HepG2 (cell line): ENCODE results near the gene SH3PXD2A. TPM values are rescaled to one million over a fixed set of nuclear protein-coding genes. Genes with fewer than 3 reads are reported as not detected.

Experiments
- AHR ChIP-seq: IDR thresholded peaks from 2 replicates; pipeline ENCODE4 v1.6.1; 2018; ENCODE audit warnings: missing genetic modification reagents, missing compliant biosample characterization
- DRAP1 ChIP-seq: IDR thresholded peaks from 2 replicates; pipeline ENCODE4 v1.6.1; 2016; ENCODE audit warnings: missing genetic modification reagents, missing compliant biosample characterization
- EZH2 ChIP-seq: conservative IDR thresholded peaks from 2 replicates; pipeline ENCODE4 v1.6.1; 2012; ENCODE audit warnings: mild to moderate bottlenecking, low read depth, low read length, moderate library complexity
- HMG20A ChIP-seq: IDR thresholded peaks from 2 replicates; pipeline ENCODE4 v1.6.1; 2016; ENCODE audit warnings: borderline replicate concordance
- PRPF4 ChIP-seq: fragments of 200-400 bp; formaldehyde crosslinking; IDR thresholded peaks from 2 replicates; pipeline ENCODE4 v1.6.1; 2016; ENCODE audit warnings: low read length, low read depth; ENCODE audit not compliant: poor library complexity, severe bottlenecking
- RFX1 ChIP-seq: fragments of 450-650 bp; IDR thresholded peaks from 2 replicates; pipeline ENCODE4 v1.6.1; 2017
- RFX3 ChIP-seq: IDR thresholded peaks from 2 replicates; pipeline ENCODE4 v1.6.1; 2016; ENCODE audit warnings: missing biosample characterization, missing genetic modification reagents
- SETDB1 ChIP-seq: sonication (generic); formaldehyde crosslinking; IDR thresholded peaks from 2 replicates; pipeline ENCODE4 v1.5.1; 2020; ENCODE audit warnings: missing genetic modification reagents, mild to moderate bottlenecking, borderline replicate concordance
- TFDP2 ChIP-seq: sonication (generic); formaldehyde crosslinking; IDR thresholded peaks from 2 replicates; pipeline ENCODE4 v1.4.0; 2020; ENCODE audit warnings: missing genetic modification reagents
- TOPORS ChIP-seq: sonication (generic); formaldehyde crosslinking; IDR thresholded peaks from 2 replicates; pipeline ENCODE4 v1.8.0; 2023; ENCODE audit warnings: mild to moderate bottlenecking, missing genetic modification reagents
- TP53 ChIP-seq: sonication (generic); formaldehyde crosslinking; conservative IDR thresholded peaks from 2 replicates; pipeline ENCODE4 v1.4.0; 2020; ENCODE audit warnings: missing genetic modification reagents
- ZBTB46 ChIP-seq: sonication (generic); formaldehyde crosslinking; IDR thresholded peaks from 2 replicates; pipeline ENCODE4 v1.4.0; 2020; ENCODE audit warnings: mild to moderate bottlenecking, missing genetic modification reagents, borderline replicate concordance
- ZC3H13 ChIP-seq: sonication (generic); formaldehyde crosslinking; IDR thresholded peaks from 2 replicates; pipeline ENCODE4 v1.8.1; 2023; ENCODE audit warnings: mild to moderate bottlenecking, missing genetic modification reagents, moderate library complexity
- ZFP37 ChIP-seq: sonication (generic); formaldehyde crosslinking; IDR thresholded peaks from 2 replicates; pipeline ENCODE4 v1.4.0; 2020; ENCODE audit warnings: missing genetic modification reagents, borderline replicate concordance
- ZFP41 ChIP-seq: sonication (generic); formaldehyde crosslinking; IDR thresholded peaks from 2 replicates; pipeline ENCODE4 v1.4.0; 2020; ENCODE audit warnings: mild to moderate bottlenecking, missing genetic modification reagents, borderline replicate concordance
- ZNF564 ChIP-seq: sonication (generic); formaldehyde crosslinking; IDR thresholded peaks from 2 replicates; pipeline ENCODE4 v1.8.1; 2023; ENCODE audit warnings: mild to moderate bottlenecking, missing genetic modification reagents
- ZNF605 ChIP-seq: sonication (generic); formaldehyde crosslinking; IDR thresholded peaks from 2 replicates; pipeline ENCODE4 v1.8.0; 2022; ENCODE audit warnings: mild to moderate bottlenecking, missing genetic modification reagents
- ZNF609 ChIP-seq: sonication (generic); formaldehyde crosslinking; IDR thresholded peaks from 2 replicates; pipeline ENCODE4 v1.4.0; 2020; ENCODE audit warnings: mild to moderate bottlenecking, missing genetic modification reagents, borderline replicate concordance
- ZNF746 ChIP-seq: sonication (generic); formaldehyde crosslinking; IDR thresholded peaks from 2 replicates; pipeline ENCODE4 v1.8.0; 2022; ENCODE audit warnings: mild to moderate bottlenecking, missing genetic modification reagents
- ZNF83 ChIP-seq: sonication (generic); formaldehyde crosslinking; IDR thresholded peaks from 2 replicates; pipeline ENCODE4 v1.4.0; 2020; ENCODE audit warnings: missing genetic modification reagents, mild to moderate bottlenecking, borderline replicate concordance
- ZSCAN31 ChIP-seq: sonication (generic); formaldehyde crosslinking; IDR thresholded peaks from 2 replicates; pipeline ENCODE4 v1.5.0; 2020; ENCODE audit warnings: low read depth, mild to moderate bottlenecking, missing genetic modification reagents
- polyA plus RNA-seq, 8 experiments: library from polyadenylated mRNA; depleted of rRNA in 3 of 8; stranded (reverse) in 7 of 8; unstranded in 1 of 8; fragments of >200 nt; fragmentation: Illumina TruSeq in 4 of 8; extraction: Trizol in 4 of 8; gene quantifications; 2 replicates each; pipeline versions ENCODE4 v1.2.1 to v1.2.3, GENCODE V29; 2011 to 2016; ENCODE audit warnings: low read depth in 4 of 8, missing spikeins in 1 of 8, mixed read lengths in 1 of 8; ENCODE audit not compliant: insufficient read depth in 1 of 8
- total RNA-seq, 5 experiments: library from RNA; depleted of rRNA; stranded (reverse); fragments of >200 nt; fragmentation: Illumina TruSeq; extraction: Trizol; gene quantifications; 2 replicates each; pipeline ENCODE4 v1.2.3, GENCODE V29; 2016; ENCODE audit warnings: low read depth in 1 of 5

SH3PXD2A gene
- total and polyA plus RNA-seq, 2 of the 13 experiments (the other 11 are each of a cell fraction or from before 2014, with no cell fraction given): 11.1 to 11.3 TPM

- no peak for TF ChIP-seq ZNF746 (CRISPR knock-in tag)
- TF ChIP-seq TP53 (CRISPR knock-in tag): no peak
- no peak for TF ChIP-seq RFX1
- TF ChIP-seq ZC3H13 (CRISPR knock-in tag): no peak
- TF ChIP-seq ZBTB46 (CRISPR knock-in tag): no peak
- TF ChIP-seq ZFP41 (CRISPR knock-in tag): peak; percentile 54; the same call in 1 of the 2 replicates
- TF ChIP-seq ZFP37 (CRISPR knock-in tag): 0 out of 2 replicates have a peak, but pooled peaks have one; percentile 48
- TF ChIP-seq AHR (CRISPR knock-in tag): no peak
- no peak for TF ChIP-seq DRAP1
- peak; percentile 58; the same call in 1 of the 2 replicates for TF ChIP-seq ZNF609
- TF ChIP-seq ZNF605 (CRISPR knock-in tag): 0 out of 2 replicates have a peak, but pooled peaks have one; percentile 71
- no peak for TF ChIP-seq PRPF4
- TF ChIP-seq TOPORS (CRISPR knock-in tag): no peak
- TF ChIP-seq TFDP2 (CRISPR knock-in tag): peak; percentile 65
- peak; percentile 64; the same call in 1 of the 2 replicates for TF ChIP-seq ZSCAN31 (CRISPR knock-in tag)
- no peak for TF ChIP-seq RFX3 (CRISPR knock-in tag)
- TF ChIP-seq EZH2: no peak
- TF ChIP-seq SETDB1 (CRISPR knock-in tag): no peak
- TF ChIP-seq HMG20A: no peak; the same call in 1 of the 2 replicates
- TF ChIP-seq ZNF564: peak; percentile 55
- no peak for TF ChIP-seq ZNF83 (CRISPR knock-in tag)
These were observed 194.8 kb downstream of the SH3PXD2A start (continued) for GRCh38 chr10:103660364-103661197.
